ENCODE data around the gene B4GALT1. TPM values are rescaled to one million over a fixed set of nuclear protein-coding genes. Genes with fewer than 3 reads are reported as not detected.

Gene B4GALT1
- 10 to 100 TPM; 33.5 to 35.0 TPM for total RNA-seq

GRCh38 chr9:33167084-33167971 is at the start of gene B4GALT1:
Gene B4GALT1 (minus strand): TSS chr9:33167336. CDS start chr9:33167169, 167 bp downstream.
- Mint-ChIP-seq H3K4me1 (peaks cover 53% of the 10 kb centered on the region), H3K9me3 (no peaks in the 10 kb centered on the region), H3K27ac (peak within 1 kb of the TSS; percentile 97), H3K36me3 (peaks cover 16% of the 10 kb centered on the region), H3K4me3 (peak within 1 kb of the TSS; percentile 95), H3K27me3 (no peaks in the 10 kb centered on the region)
- peak; percentile 95 for DNase-seq

GRCh38 chr9:33211695-33212393 is 44.7 kb upstream of the B4GALT1 start:
- no peaks in the 10 kb centered on the region for H3K9me3 Mint-ChIP-seq
- no peaks in the 10 kb centered on the region for H3K4me1 Mint-ChIP-seq
- no peak for DNase-seq
- H3K27me3 Mint-ChIP-seq: no peaks in the 10 kb centered on the region
- H3K27ac Mint-ChIP-seq: no peak overlapping the region
- H3K36me3 Mint-ChIP-seq: no peaks in the 10 kb centered on the region
- H3K4me3 Mint-ChIP-seq: no peak overlapping the region

- no peaks in the 10 kb centered on the region for H3K27me3 Mint-ChIP-seq
- H3K4me3 Mint-ChIP-seq: no peak overlapping the region
- no peak for DNase-seq
- H3K27ac Mint-ChIP-seq: no peak overlapping the region
- H3K36me3 Mint-ChIP-seq: no peaks in the 10 kb centered on the region
- no peaks in the 10 kb centered on the region for H3K4me1 Mint-ChIP-seq
- H3K9me3 Mint-ChIP-seq: no peaks in the 10 kb centered on the region
Observed at GRCh38 chr9:33210006-33210715, 43.0 kb upstream of the B4GALT1 start.

GRCh38 chr9:33209394-33209793 is 42.3 kb upstream of the B4GALT1 start:
- no peak for DNase-seq
- H3K27me3 Mint-ChIP-seq: no peaks in the 10 kb centered on the region
- no peaks in the 10 kb centered on the region for H3K36me3 Mint-ChIP-seq
- no peaks in the 10 kb centered on the region for H3K9me3 Mint-ChIP-seq
- H3K4me1 Mint-ChIP-seq: no peaks in the 10 kb centered on the region
- H3K27ac Mint-ChIP-seq: no peak overlapping the region
- H3K4me3 Mint-ChIP-seq: no peak overlapping the region

GRCh38 chr9:33202552-33203201 is 35.5 kb upstream of the B4GALT1 start:
- DNase-seq: peak; percentile 46
- Mint-ChIP-seq H3K9me3 (no peaks in the 10 kb centered on the region), H3K4me3 (peak overlapping the region; percentile 12), H3K4me1 (peaks cover 9% of the 10 kb centered on the region), H3K27me3 (no peaks in the 10 kb centered on the region), H3K27ac (peak overlapping the region; percentile 7), H3K36me3 (no peaks in the 10 kb centered on the region)

- Mint-ChIP-seq H3K9me3 (no peaks in the 10 kb centered on the region), H3K27me3 (no peaks in the 10 kb centered on the region), H3K4me3 (no peak overlapping the region), H3K27ac (peak overlapping the region; percentile 7), H3K36me3 (no peaks in the 10 kb centered on the region), H3K4me1 (peaks cover 9% of the 10 kb centered on the region)
- DNase-seq: no peak
Observed at GRCh38 chr9:33202018-33202417, 34.9 kb upstream of the B4GALT1 start.

- Mint-ChIP-seq H3K4me1 (peaks cover 9% of the 10 kb centered on the region), H3K27me3 (no peaks in the 10 kb centered on the region), H3K36me3 (no peaks in the 10 kb centered on the region), H3K27ac (no peak overlapping the region), H3K9me3 (no peaks in the 10 kb centered on the region), H3K4me3 (no peak overlapping the region)
- DNase-seq: no peak
Observed at GRCh38 chr9:33198165-33198564, 31.0 kb upstream of the B4GALT1 start.

- H3K4me3 Mint-ChIP-seq: no peak overlapping the region
- H3K9me3 Mint-ChIP-seq: no peaks in the 10 kb centered on the region
- peaks cover 5% of the 10 kb centered on the region for H3K4me1 Mint-ChIP-seq
- H3K36me3 Mint-ChIP-seq: no peaks in the 10 kb centered on the region
- H3K27ac Mint-ChIP-seq: no peak overlapping the region
- no peaks in the 10 kb centered on the region for H3K27me3 Mint-ChIP-seq
- DNase-seq: no peak
Observed at GRCh38 chr9:33197279-33198152, 30.4 kb upstream of the B4GALT1 start.

GRCh38 chr9:33196736-33197135 is 29.6 kb upstream of the B4GALT1 start:
- DNase-seq: no peak
- Mint-ChIP-seq H3K4me3 (no peak overlapping the region), H3K27ac (no peak overlapping the region), H3K4me1 (no peaks in the 10 kb centered on the region), H3K36me3 (no peaks in the 10 kb centered on the region), H3K9me3 (no peaks in the 10 kb centered on the region), H3K27me3 (no peaks in the 10 kb centered on the region)

GRCh38 chr9:33193818-33194217 is 26.7 kb upstream of the B4GALT1 start:
- Mint-ChIP-seq H3K4me3 (no peak overlapping the region), H3K27me3 (no peaks in the 10 kb centered on the region), H3K4me1 (no peaks in the 10 kb centered on the region), H3K36me3 (no peaks in the 10 kb centered on the region), H3K9me3 (no peaks in the 10 kb centered on the region), H3K27ac (no peak overlapping the region)
- no peak for DNase-seq

- Mint-ChIP-seq H3K4me3 (no peak overlapping the region), H3K4me1 (no peaks in the 10 kb centered on the region), H3K27me3 (no peaks in the 10 kb centered on the region), H3K9me3 (no peaks in the 10 kb centered on the region), H3K36me3 (no peaks in the 10 kb centered on the region), H3K27ac (no peak overlapping the region)
- DNase-seq: no peak
Observed at GRCh38 chr9:33192493-33193255, 25.5 kb upstream of the B4GALT1 start.

GRCh38 chr9:33190021-33190705 is 23.0 kb upstream of the B4GALT1 start:
- Mint-ChIP-seq H3K27ac (no peak overlapping the region), H3K4me1 (peaks cover 3% of the 10 kb centered on the region), H3K36me3 (no peaks in the 10 kb centered on the region), H3K4me3 (no peak overlapping the region), H3K27me3 (no peaks in the 10 kb centered on the region), H3K9me3 (no peaks in the 10 kb centered on the region)
- no peak for DNase-seq

GRCh38 chr9:33189331-33189791 is 22.2 kb upstream of the B4GALT1 start:
- H3K36me3 Mint-ChIP-seq: no peaks in the 10 kb centered on the region
- H3K4me3 Mint-ChIP-seq: no peak overlapping the region
- no peaks in the 10 kb centered on the region for H3K27me3 Mint-ChIP-seq
- H3K27ac Mint-ChIP-seq: no peak overlapping the region
- H3K9me3 Mint-ChIP-seq: no peaks in the 10 kb centered on the region
- H3K4me1 Mint-ChIP-seq: peaks cover 3% of the 10 kb centered on the region
- DNase-seq: no peak

Data from activated naive CD8-positive, alpha-beta T cell treated with anti-CD3 and anti-CD28 coated beads for 36 hours (primary cell).